LNCAP (cell line): ENCODE measurements around the gene DOCK1.

Experiments used
- TF ChIP-seq, protein P1 (sequence below): fragments of 450-650 bp; IDR thresholded peaks from 2 replicates; pipeline ENCODE4 v1.5.1; 2017; ENCODE audit warnings: mild to moderate bottlenecking

Gene DOCK1

DNA sequence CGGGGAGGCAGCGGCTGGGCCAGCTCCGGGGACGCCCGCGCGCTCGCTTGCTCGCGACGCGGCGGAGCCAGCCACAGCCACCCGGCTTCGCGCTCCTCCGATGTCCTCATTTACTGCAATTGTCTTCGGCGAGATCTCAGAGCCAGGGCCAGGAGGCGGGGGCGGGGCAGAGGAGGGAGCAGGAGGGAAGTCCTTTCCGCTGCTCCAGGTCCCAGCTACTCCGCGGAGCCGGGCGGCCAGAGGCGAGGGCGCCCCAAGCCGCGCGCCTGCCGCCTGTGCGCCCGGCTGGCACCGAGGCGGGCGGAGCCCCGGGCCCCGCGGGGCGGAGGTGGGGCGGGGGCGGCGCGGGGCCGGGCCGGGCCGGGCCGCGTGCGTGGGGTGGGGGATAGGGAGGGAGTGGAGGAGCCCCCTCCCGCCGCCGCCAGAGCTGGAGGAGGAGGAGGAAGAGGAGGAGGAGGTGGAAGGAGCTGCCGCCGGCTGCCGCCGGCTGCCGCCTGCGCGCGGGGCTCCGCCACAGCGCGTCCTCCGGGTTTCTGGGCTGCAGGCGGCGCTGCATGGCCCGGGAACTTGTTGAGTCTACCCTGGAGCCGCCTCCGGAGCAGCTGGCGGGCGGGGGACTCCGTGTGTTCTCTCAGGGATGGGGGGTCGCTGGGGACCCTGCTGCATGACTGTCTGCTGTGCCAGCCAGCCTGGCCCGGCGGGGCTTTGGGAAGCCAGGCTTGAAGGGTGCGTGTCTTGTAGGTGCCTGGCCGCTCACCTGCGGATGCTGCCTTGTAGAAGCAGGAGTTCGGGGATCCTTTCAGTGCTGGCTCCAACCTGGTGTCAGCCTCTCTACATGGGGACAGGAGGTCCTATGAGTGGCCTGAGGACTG is 291.3 kb downstream of the DOCK1 start, which contains the start of gene INSYN2A:
TSS of gene INSYN2A (minus strand) at position 310 of the 872 bp plus-strand sequence. CDS start 20,196 bp downstream, outside the sequence.
- TF ChIP-seq, protein P1, sequence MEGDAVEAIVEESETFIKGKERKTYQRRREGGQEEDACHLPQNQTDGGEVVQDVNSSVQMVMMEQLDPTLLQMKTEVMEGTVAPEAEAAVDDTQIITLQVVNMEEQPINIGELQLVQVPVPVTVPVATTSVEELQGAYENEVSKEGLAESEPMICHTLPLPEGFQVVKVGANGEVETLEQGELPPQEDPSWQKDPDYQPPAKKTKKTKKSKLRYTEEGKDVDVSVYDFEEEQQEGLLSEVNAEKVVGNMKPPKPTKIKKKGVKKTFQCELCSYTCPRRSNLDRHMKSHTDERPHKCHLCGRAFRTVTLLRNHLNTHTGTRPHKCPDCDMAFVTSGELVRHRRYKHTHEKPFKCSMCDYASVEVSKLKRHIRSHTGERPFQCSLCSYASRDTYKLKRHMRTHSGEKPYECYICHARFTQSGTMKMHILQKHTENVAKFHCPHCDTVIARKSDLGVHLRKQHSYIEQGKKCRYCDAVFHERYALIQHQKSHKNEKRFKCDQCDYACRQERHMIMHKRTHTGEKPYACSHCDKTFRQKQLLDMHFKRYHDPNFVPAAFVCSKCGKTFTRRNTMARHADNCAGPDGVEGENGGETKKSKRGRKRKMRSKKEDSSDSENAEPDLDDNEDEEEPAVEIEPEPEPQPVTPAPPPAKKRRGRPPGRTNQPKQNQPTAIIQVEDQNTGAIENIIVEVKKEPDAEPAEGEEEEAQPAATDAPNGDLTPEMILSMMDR, result peak; percentile 19; the same call in 1 of the 2 replicates

DNA sequence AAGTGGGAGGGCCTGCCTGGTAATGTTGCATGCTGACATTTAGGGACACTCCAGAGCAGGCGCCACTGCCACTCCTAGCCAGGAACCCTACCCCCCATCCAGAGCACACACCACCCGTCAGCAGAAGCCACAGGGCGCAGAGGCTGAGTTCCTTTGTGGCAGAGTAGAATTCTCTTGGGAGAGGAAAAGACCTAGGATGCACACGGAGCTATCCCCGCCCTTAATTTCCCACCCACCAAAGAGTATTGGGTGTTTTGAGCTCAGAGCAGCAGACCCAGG is 291.9 kb downstream of the DOCK1 start:
- TF ChIP-seq, protein P1, result no peak

DNA sequence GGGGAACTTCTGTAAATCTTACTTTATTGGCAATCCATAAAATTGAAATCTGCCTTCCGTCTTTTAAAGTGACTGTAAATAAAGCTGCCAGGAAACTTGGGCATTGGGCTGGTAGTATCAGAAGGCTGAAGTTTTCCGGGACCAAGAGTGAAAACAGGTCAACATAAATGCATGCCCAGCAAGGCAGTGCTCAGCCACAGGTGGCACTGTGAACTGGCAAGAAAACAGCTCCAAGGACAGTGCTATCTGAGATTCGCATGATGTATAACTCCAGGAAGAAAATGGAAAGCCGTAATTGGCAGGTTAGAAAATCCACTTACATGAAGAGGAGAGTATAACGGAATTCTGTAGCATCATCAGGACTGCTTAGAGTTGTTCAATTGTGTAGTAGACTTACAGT is 293.1 kb downstream of the DOCK1 start:
- TF ChIP-seq, protein P1, result peak; percentile 49

DNA sequence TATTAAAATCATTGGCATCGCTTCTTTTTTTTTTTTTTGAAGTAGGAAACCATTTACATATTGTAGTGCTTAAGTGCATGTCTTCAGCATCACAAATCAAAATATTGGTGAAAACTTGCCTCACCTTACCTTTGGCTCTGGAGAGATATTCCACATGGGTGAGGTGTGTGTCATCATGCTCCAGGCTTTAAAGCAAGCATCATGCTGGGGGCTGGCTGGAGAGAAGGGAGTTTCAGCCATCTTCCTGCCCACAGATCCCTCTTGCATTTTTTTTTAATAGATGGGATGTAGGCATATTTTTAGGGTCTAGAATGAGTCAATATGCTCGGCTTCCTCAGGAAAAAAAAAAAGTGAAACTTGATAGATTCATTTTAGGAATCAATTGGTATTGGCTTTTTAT is 293.5 kb downstream of the DOCK1 start:
- TF ChIP-seq, protein P1, result no peak

DNA sequence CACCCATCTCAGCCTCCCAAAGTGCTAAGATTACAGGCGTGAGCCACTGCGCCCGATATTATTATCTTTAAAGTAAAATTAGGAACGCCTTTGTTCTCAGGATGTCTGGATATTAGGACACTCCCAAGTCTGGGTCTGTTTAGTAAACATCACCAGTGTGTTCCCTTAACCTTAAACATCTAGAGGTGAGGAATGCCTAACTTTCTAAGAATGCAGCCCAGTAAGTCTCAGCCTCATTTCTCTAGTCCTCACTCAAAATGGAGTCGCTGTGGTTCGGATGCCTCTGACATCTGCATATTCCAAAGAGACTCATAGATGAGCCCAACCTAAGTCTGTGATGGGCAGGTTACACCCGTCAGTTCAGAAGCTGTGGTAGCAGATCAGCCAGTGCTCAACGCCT is 295.4 kb downstream of the DOCK1 start:
- TF ChIP-seq, protein P1, result no peak

DNA sequence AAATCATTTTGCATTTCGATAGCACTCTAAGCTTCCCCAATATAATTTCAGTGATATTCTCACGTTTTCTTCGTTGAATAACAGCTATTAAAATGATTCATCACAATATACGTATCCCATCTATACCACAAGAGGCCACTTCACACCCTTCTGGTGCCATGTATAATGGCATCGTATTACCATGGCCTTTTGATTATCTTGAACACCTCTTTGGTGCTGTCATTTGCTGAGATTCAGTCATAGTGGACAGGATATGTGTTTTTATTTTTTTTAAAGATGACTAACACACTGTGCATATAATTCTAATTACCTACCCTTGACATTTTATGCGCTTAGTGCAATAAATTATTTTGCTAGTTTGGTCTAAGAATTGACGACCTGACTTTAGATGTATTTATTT is 297.8 kb downstream of the DOCK1 start:
- TF ChIP-seq, protein P1, result no peak

DNA sequence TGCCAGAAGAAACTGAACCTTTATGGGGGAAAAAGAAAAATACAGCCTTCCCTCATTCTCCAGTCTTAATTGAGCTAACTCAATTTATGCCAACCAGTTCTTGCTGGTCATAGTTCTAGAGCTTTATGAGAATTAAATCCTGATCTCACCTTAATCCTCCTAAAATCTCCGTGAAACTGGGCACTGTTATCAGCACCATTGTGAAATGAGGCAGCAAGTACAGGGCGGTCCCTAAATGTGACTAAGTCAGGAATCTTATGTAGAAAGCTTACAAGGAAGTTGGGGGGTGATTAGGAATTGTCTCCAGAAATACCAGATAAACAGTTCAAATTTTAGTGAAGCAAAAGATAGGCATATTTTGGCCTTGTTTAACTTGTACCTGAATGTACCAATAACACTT is 301.9 kb downstream of the DOCK1 start:
- TF ChIP-seq, protein P1, result no peak
